Panc1 (cell line): Measurements from ENCODE around the gene SLC17A7. TPM values are rescaled to one million over a fixed set of nuclear protein-coding genes. Genes with fewer than 3 reads are reported as not detected.

Source experiments
- ATAC-seq: fragments of 200-7000 bp; cut with Tn5 transposase; 2 replicates; pipeline ENCODE4 v1.9.1; 2020; ENCODE audit warnings: mild to moderate bottlenecking, moderate library complexity
- BruUV-seq: library from RNA; stranded (reverse); fragments of 400-500 nt; replicated peaks from 2 replicates; lab custom pipeline; 2021; lab: Mats Ljungman, UMichigan
- CTCF ChIA-PET: fragments of 300-600 bp; sonication (Branson Sonifier 250); formaldehyde crosslinking; loops from one replicate; lab custom pipeline; 2022; ENCODE audit warnings: antibody characterized with exemption; lab: Charles Lee
- POLR2A ChIA-PET: fragments of 300-600 bp; sonication (Branson Sonifier 250); formaldehyde crosslinking; loops from one replicate; lab custom pipeline; 2022; ENCODE audit warnings: antibody characterized with exemption; lab: Charles Lee
- DNase-seq: peaks from one replicate; pipeline ENCODE4 v3.0.0-alpha.2; 2010; ENCODE audit warnings: low read depth, low spot score
- H3K27ac ChIP-seq: 2 replicates; pipeline ENCODE4 v1.5.1; 2011; ENCODE audit warnings: mild to moderate bottlenecking, low read length, inconsistent platforms
- H3K27me3 ChIP-seq: fragments of 200-500 bp; sonication (Bioruptor generic); 2 replicates; pipeline ENCODE4 v1.6.0; 2014; ENCODE audit warnings: low read length, inconsistent platforms; ENCODE audit not compliant: control insufficient read depth, insufficient read depth
- H3K36me3 ChIP-seq: fragments of 200-500 bp; sonication (Bioruptor generic); 2 replicates; pipeline ENCODE4 v1.5.1; 2014; ENCODE audit warnings: inconsistent platforms, mild to moderate bottlenecking, low read length, moderate library complexity; ENCODE audit not compliant: control insufficient read depth, insufficient read depth
- H3K4me1 ChIP-seq: 2 replicates; pipeline ENCODE4 v1.5.1; 2011; ENCODE audit warnings: inconsistent platforms, mild to moderate bottlenecking, low read length, moderate library complexity; ENCODE audit not compliant: control insufficient read depth, insufficient read depth
- H3K4me3 ChIP-seq, 2 experiments: 2 replicates each; pipeline ENCODE4 v1.5.1; 2011 to 2012; ENCODE audit warnings: low read depth in 2 of 2, low read length in 2 of 2, mild to moderate bottlenecking in 2 of 2, inconsistent platforms in 1 of 2, moderate library complexity in 1 of 2
- H3K9me3 ChIP-seq: fragments of 200-500 bp; sonication (Bioruptor generic); 2 replicates; pipeline ENCODE4 v1.5.1; 2014; ENCODE audit warnings: low read depth, mild to moderate bottlenecking, inconsistent platforms, low read length, moderate library complexity; ENCODE audit not compliant: control insufficient read depth, insufficient read depth
- POLR2AphosphoS5 ChIP-seq: IDR thresholded peaks from 2 replicates; pipeline ENCODE4 v1.6.1; 2012; ENCODE audit warnings: mild to moderate bottlenecking, low read depth, low read length, moderate library complexity
- SIN3A ChIP-seq: IDR thresholded peaks from 2 replicates; pipeline ENCODE4 v1.6.1; 2012; ENCODE audit warnings: low read depth, mild to moderate bottlenecking, low read length, moderate library complexity, borderline replicate concordance; ENCODE audit not compliant: insufficient read depth
- TCF7L2 ChIP-seq: IDR thresholded peaks from 2 replicates; pipeline ENCODE4 v1.6.1; 2011; ENCODE audit warnings: mild to moderate bottlenecking, low read depth, low read length, inconsistent platforms
- in situ Hi-C: cut with HindIII; loops from 2 replicates; pipeline ENCODE4 v1.10.0; 2016; ENCODE audit warnings: low sequenced_read_pairs, low pct_unique_long_range_greater_than_20kb
- intact Hi-C: fragments of 100-400 bp; cut with micrococcal nuclease; formaldehyde crosslinking; loops from one replicate; pipeline ENCODE4 v1.10.0; 2022; ENCODE audit not compliant: unreplicated experiment
- total RNA-seq: library from RNA; stranded (reverse); gene quantifications from one replicate; pipeline ENCODE4 v1.2.1, GENCODE V29; 2021; ENCODE audit not compliant: unreplicated experiment
- TF ChIP-seq, protein P1 (sequence below), 2 experiments: IDR thresholded peaks; 2 replicates each; pipeline ENCODE4 v1.6.1; 2011 to 2012; ENCODE audit warnings: low read depth in 2 of 2, control low read depth in 1 of 2, low read length in 1 of 2, mild to moderate bottlenecking in 1 of 2, moderate library complexity in 1 of 2; ENCODE audit not compliant: insufficient read depth in 1 of 2
- TF ChIP-seq, protein P2 (sequence below): fragments of 450-650 bp; IDR thresholded peaks from 2 replicates; pipeline ENCODE4 v1.5.1; 2017; ENCODE audit warnings: mild to moderate bottlenecking

The SLC17A7 gene
- total RNA-seq, 1 experiment from 2014 or later: 1.2 TPM

DNA sequence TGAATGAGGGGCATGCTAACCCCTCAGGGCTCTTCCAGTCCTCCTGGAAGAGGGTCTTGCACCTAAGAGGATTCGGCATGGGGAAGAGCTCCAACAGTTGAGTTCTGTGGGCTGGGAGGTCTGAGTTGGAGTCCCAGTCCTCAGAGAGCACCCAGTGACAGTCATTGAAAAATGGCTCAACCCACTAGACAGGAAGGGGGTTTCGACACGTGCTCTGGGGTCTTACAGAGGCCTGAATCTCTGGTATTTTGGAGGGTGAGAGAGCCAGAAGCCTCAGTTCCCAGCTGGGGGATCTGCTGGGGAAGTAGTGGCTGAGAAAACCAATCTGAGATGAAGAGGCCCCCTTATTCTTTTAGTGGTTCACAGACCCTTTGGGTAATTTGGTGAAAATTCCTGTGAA is 27.1 kb downstream of the SLC17A7 start:
- no TSS peak for BruUV-seq
- ChIA-PET POLR2A (no interaction called here), CTCF (no interaction called here)
- no peaks in the 10 kb centered on the region for H3K9me3 ChIP-seq
- in situ Hi-C loops (no loop called here), intact Hi-C loops (no loop called here)
- no peaks in the 10 kb centered on the region for H3K27me3 ChIP-seq
- DNase-seq (no peak), ATAC-seq (no peak)
- TF ChIP-seq TCF7L2: no peak
- TF ChIP-seq, protein P1, sequence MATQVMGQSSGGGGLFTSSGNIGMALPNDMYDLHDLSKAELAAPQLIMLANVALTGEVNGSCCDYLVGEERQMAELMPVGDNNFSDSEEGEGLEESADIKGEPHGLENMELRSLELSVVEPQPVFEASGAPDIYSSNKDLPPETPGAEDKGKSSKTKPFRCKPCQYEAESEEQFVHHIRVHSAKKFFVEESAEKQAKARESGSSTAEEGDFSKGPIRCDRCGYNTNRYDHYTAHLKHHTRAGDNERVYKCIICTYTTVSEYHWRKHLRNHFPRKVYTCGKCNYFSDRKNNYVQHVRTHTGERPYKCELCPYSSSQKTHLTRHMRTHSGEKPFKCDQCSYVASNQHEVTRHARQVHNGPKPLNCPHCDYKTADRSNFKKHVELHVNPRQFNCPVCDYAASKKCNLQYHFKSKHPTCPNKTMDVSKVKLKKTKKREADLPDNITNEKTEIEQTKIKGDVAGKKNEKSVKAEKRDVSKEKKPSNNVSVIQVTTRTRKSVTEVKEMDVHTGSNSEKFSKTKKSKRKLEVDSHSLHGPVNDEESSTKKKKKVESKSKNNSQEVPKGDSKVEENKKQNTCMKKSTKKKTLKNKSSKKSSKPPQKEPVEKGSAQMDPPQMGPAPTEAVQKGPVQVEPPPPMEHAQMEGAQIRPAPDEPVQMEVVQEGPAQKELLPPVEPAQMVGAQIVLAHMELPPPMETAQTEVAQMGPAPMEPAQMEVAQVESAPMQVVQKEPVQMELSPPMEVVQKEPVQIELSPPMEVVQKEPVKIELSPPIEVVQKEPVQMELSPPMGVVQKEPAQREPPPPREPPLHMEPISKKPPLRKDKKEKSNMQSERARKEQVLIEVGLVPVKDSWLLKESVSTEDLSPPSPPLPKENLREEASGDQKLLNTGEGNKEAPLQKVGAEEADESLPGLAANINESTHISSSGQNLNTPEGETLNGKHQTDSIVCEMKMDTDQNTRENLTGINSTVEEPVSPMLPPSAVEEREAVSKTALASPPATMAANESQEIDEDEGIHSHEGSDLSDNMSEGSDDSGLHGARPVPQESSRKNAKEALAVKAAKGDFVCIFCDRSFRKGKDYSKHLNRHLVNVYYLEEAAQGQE (IDR thresholded peaks at IDR 0.05; ENCODE audit: insufficient read depth in 1 of 2, low read depth in 2 of 2, low read length in 1 of 2): no peak
- TF ChIP-seq SIN3A: no peak
- TF ChIP-seq, protein P2, sequence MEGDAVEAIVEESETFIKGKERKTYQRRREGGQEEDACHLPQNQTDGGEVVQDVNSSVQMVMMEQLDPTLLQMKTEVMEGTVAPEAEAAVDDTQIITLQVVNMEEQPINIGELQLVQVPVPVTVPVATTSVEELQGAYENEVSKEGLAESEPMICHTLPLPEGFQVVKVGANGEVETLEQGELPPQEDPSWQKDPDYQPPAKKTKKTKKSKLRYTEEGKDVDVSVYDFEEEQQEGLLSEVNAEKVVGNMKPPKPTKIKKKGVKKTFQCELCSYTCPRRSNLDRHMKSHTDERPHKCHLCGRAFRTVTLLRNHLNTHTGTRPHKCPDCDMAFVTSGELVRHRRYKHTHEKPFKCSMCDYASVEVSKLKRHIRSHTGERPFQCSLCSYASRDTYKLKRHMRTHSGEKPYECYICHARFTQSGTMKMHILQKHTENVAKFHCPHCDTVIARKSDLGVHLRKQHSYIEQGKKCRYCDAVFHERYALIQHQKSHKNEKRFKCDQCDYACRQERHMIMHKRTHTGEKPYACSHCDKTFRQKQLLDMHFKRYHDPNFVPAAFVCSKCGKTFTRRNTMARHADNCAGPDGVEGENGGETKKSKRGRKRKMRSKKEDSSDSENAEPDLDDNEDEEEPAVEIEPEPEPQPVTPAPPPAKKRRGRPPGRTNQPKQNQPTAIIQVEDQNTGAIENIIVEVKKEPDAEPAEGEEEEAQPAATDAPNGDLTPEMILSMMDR: no peak
- TF ChIP-seq POLR2AphosphoS5: no peak
- H3K36me3 ChIP-seq: no peaks in the 10 kb centered on the region
- no peak overlapping the region for H3K4me3 ChIP-seq
- H3K27ac ChIP-seq: no peak overlapping the region
- no peaks in the 10 kb centered on the region for H3K4me1 ChIP-seq

DNA sequence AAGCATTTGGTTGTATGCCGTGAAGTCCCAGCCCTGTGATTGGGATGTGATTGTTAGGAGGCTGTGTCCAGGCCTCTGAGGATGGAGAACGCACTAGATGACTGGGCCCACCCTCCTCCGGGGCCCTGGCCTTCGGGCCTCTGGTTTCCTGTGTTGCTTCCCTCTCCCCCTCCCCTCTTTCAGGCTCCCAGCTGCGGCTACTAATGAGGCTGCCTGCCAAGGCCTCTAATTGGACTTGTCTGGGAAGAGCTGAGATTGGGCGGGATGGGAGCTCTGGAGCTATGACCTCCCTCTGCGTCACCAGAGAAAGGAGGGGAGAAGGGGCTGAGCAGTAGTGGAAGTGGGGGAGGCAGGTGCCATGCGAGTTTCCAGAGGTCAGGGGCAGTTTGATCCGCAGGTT is 28.0 kb downstream of the SLC17A7 start:
- H3K36me3 ChIP-seq: no peaks in the 10 kb centered on the region
- ChIA-PET CTCF (no interaction called here), POLR2A (no interaction called here)
- intact Hi-C loops (no loop called here), in situ Hi-C loops (no loop called here)
- H3K4me3 ChIP-seq: no peak overlapping the region
- no peak for TF ChIP-seq SIN3A
- TF ChIP-seq, protein P2: no peak
- TF ChIP-seq, protein P1 (IDR thresholded peaks at IDR 0.05; ENCODE audit: insufficient read depth in 1 of 2, low read depth in 2 of 2, low read length in 1 of 2): no peak
- no peak for TF ChIP-seq POLR2AphosphoS5
- no peak for TF ChIP-seq TCF7L2
- no peaks in the 10 kb centered on the region for H3K4me1 ChIP-seq
- H3K9me3 ChIP-seq: no peaks in the 10 kb centered on the region
- no peak for DNase-seq
- BruUV-seq: no TSS peak
- no peak for ATAC-seq
- H3K27me3 ChIP-seq: no peaks in the 10 kb centered on the region
- no peak overlapping the region for H3K27ac ChIP-seq
